ENCODE data around the gene RABGAP1L.

GRCh38 chr1:174451408-174451807 lies 292.1 kb downstream of the RABGAP1L start:
- no peak for TF ChIP-seq POLR2A (IDR thresholded peaks at IDR 0.05; ENCODE audit: low read depth)
- TF ChIP-seq CTCF (IDR thresholded peaks at IDR 0.05), result no peak
